ENCODE data around the gene RNF217.
A peak's percentile ranks its signal among the peaks of the same experiment; 100 is the strongest.
"Not testable (repeated sequence)": the region's sequence is repeated elsewhere in the genome, so short reads cannot be mapped to it uniquely, and the experiment has no call there.

Gene RNF217

DNA sequence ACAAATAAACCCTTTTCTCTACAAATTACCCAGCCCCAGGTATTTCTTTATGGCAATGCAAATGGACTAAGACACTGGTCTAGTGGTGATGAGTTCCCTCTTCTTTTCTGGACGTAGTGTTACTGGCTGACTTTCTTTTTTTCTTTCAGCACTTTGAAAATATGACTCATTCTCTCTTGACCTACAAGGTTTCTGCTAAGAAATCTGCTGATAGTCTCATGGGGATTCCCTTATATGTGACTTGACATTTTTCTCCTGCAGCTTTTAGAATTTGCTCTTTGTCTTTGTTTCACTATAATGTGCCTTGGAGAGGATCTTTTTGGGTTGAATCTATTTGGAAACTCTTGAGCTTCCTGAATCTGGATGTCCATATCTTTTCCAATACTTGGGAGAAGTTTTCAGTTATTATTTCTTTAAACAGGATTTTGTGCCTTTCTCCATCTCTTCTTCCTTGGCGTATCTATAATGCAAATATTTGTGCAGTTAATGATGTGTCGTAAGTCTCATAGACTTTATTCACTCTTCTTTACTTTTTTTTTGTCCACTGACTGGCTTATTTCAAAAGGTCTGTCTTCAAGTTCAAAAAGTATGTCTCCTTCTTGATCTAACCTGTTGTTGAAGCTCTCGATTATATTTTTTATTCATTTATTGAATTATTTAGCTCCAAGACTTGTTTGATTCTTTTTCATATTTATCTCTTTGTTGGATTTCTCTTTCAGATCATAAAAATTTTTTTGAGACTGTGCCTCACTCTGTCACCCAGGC is 149.2 kb downstream of the RNF217 start:
- no peak overlapping the region for H3K4me3 ChIP-seq (ENCODE audit: low read depth, low read length)
- no peak for DNase-seq (ENCODE audit: low read depth)

DNA sequence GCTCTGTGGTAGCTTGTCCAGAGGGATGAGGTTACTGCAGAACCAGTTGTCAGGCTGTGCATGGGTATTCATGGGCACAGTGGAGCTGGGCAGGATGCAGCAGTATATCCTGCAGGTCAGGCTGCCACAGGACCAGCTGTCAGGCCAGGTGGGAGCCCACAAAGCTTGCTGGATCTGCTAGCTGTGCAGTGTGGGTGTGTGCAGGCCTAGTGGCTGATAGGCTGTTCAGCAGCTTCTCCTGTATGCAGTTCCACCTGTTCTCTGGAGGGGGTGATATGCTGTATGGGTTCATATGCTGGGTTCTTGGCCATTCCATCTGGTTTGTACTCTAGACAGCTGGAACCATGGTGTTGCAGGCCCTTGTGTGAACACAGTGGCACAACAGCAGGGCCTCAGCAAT is 150.7 kb downstream of the RNF217 start:
- DNase-seq (ENCODE audit: low read depth) = no peak
- H3K4me3 ChIP-seq (ENCODE audit: low read depth, low read length) = no peak overlapping the region

DNA sequence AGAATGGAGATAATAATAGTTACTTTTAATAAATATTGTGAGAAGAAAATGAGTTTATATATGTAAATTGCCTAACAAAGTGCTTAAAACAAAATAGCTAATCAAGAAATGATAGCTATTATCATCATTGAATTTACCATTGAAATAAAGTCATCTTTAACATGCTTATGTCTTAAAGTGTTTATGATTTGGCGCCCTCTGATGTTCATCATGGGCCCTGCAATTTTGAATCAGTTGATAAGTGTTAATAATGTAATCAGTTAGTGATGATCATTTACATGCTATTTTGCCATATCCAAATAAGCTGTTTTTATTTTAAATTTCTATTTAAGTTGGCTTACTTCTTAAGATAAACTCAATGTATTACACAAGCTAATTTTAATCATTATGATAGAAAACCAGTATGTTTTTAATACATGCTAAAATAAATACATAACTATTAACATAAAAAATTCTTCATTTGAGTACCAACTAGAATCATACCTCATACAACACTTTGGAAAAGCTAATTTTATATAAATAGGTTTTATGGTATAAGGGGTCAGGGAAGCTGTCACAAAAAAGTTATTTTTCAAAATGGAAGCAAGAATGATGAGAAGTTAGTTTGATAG is 152.1 kb downstream of the RNF217 start:
- H3K4me3 ChIP-seq (ENCODE audit: low read depth, low read length) = no peak overlapping the region
- no peak for DNase-seq (ENCODE audit: low read depth)

DNA sequence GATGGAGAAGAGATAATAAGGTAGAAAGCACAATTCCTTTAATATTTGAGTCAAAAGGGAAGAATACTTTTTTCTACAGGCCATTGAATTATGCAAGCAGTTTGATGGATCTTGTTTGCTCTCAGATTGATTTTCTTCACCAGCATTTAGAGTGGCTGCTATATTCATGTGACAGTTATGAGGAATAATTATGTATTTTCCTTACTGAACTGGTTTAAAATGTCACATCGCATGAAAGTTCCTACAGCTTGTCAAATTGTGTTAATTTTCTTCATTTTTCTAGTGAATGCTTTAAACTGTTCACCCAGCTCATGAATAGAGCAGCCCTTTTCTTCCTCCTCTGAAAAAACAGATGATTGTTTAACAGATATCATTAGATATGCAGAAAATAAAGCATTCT is 153.9 kb downstream of the RNF217 start:
- DNase-seq (ENCODE audit: low read depth) = no peak
- H3K4me3 ChIP-seq (ENCODE audit: low read depth, low read length) = no peak overlapping the region

DNA sequence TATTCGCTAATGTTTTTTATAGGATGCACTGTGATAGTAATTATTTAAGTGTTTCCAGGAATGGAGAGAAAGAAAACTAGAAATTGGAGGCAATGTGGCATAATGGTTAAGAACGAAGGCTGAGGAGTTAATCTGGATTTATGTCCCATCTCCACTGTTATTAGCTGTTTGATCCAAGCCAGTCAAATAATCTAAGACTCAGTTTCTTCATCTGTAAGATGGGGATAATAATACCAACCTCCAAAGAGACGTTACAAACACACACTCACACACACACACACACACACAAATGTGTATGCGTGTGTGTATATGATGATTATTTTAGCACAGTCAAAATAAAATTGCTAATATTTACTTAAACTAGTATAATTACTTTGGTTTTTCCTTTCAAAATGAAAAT is 154.5 kb downstream of the RNF217 start:
- no peak overlapping the region for H3K4me3 ChIP-seq (ENCODE audit: low read depth, low read length)
- DNase-seq (ENCODE audit: low read depth) = no peak

DNA sequence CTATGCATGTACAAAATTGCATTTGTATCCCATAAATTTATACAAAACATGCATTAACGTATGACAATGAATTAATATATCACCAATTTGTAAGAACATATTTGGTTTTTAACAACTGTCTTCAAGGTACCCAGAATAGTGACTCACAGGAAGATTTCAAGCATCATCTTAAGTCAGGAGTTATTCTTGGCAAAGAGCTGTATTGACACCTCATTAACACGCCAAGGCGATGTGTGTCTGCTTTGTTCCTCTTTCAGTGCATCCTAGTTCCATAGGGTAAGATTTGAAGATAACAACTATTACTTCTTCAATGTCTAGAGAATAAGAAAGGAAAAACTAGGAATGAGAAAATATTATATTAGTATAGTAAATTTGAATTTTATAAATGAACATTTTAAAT is 155.6 kb downstream of the RNF217 start:
- DNase-seq (ENCODE audit: low read depth) = peak; percentile 48
- no peak overlapping the region for H3K4me3 ChIP-seq (ENCODE audit: low read depth, low read length)

DNA sequence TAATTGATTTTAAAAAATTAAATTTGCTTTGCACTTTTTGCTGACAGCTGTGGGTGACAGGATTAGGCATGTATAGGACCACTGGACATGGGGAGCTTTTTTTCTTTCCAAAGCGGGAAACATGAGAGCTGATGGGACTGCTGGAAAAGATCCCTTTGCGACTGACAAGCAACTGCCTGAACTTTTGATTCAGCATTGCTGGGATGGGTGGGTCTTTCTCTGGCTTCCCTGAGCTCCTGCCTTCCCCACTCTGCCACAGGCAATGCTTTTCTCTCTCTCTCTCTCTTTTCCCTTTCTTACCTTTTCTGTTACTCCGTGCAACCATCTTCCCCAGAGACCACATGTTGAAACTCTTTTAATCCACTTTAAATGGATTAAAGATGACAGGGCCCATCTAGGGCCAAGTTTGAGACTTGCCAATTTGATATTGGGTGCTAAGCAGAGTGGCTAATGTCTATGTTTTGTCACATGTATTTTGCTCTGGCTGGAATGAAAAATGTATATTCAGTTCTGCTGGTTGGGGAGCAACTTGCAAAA is 157.9 kb downstream of the RNF217 start:
- no peak overlapping the region for H3K4me3 ChIP-seq (ENCODE audit: low read depth, low read length)
- no peak for DNase-seq (ENCODE audit: low read depth)

DNA sequence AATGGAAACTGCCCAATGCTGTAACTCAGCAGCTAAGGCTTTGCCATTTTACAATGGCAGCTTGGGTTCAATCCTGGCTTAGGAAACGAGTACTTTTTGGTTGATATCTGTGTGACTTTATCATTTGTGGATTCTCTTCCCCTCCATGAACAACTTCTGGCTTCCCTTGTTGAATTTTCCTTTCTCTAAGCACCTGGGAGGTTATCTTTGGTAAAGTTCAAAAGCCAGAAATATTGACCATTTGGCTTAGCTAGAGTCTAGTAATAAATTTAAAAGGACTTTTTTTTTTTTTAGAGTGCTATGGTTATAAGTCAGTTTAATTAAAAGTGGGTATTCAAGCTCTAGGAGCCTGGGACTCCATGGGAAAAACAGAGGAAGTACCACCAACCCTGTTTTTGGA is 159.7 kb downstream of the RNF217 start:
- no peak for DNase-seq (ENCODE audit: low read depth)
- H3K4me3 ChIP-seq (ENCODE audit: low read depth, low read length) = no peak overlapping the region

DNA sequence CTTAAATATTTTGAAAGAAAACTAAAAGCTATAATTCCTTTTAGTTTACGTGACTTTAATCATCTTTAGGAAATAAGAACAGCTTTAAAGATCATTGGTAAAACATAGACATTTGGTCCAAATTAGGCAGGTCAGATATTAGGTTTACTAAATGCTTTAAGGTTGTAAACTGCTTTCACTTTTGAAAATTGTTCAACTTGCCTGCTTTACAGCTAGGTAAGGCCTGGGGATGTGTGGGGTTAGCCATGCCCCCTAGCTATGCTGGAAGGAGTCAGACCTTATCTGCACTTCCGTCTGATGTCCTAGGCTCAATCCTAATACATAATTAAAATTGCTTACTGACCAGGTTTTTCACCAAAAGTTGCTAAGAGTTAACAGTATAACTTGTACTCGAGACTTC is 160.8 kb downstream of the RNF217 start:
- no peak overlapping the region for H3K4me3 ChIP-seq (ENCODE audit: low read depth, low read length)
- DNase-seq (ENCODE audit: low read depth) = no peak

DNA sequence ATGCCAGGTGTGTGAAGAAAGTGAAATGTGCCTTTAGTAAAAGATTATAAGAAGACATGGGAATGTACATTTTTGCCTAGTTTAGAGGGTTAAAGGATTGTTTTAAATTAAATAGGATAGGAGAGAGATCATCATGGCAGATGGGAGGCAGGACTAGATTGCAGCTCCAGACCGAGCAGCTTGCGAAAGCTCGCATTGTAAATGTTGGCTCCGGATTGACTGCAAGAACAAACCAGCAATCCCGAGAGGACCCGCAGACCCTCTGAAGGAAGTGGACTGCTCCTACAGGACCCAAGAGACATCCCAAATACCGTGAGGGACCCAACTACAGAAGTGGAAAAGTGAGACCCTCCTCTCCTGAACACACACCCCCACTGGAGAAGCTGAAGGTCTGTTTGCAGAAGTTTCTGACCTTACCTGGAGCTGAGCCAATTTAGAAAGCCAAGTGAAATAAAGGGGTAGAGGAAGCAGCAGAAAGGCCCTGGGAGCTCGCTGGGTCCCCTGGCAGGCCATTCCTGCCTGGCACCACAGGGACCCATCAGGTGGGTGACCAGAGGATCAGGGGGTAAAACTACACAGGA is 161.3 kb downstream of the RNF217 start:
- DNase-seq (ENCODE audit: low read depth) = no peak
- no peak overlapping the region for H3K4me3 ChIP-seq (ENCODE audit: low read depth, low read length)

DNA sequence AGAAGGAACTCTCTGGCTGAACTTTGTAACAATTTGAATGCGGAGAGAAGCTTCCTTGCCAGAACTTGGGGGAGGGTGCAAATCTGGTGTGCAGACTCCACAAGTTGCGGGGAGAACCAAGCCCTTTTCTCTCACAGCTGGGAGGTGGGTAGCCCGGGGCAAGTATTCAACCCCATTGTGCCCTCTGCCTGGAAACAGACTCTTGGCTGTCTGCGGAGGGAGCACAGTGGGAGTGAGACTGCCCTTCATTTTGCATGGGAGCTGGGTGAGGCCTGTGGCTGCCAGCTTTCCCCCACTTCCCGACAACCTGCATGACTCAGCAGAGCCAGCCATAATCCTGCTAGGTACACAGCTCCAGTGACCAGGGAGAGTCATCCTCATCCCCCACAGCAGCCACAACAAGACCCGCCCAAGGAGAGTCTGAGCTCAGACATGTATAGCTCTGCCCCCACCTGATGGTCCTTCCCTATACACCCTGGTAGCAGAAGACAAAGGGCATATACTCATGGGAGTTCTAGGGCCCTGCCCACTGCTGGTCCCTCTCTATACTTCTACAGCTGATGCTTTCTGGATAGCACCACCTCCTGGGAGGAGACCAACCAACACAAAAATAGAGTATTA is 161.9 kb downstream of the RNF217 start:
- no peak overlapping the region for H3K4me3 ChIP-seq (ENCODE audit: low read depth, low read length)
- no peak for DNase-seq (ENCODE audit: low read depth)

DNA sequence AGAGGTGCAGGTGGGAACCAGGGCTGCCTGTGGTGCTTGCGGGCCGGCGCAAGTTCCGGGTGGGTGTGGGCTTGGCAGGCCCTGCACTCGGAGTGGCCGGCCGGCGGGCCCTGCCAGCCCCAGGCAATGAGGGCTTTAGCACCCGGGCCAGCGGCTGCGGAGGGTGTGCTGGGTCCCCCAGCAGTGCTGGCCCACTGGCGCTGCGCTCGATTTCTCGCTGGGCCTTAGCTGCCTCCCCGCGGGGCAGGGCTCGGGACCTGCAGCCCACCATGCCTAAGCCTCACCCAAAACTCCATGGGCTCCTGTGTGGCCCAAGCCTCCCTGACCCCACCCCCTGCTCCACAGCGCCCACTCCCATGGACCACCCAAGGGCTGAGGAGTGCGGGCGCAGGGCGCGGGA is 163.6 kb downstream of the RNF217 start:
- not testable (repeated sequence) for DNase-seq (ENCODE audit: low read depth); H3K4me3 ChIP-seq (ENCODE audit: low read depth, low read length)

DNA sequence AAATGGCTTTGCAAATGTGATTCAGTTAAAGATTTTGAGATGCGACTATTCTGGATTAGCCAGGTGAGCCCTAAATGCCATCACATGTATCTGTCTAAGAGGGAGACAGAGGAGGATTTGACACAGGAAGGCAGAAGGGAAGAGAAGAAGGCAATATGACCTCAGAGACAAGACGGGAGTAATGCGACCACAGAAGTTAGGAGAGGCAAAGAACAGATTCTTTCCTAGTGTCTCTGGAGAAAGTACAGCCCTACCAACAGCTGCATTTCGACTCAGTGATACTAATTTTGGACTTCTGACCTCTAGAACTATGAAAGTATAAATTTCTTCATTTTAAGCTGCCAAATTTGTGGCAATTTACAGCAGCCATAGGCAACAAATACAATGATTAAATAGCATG is 167.1 kb downstream of the RNF217 start:
- DNase-seq (ENCODE audit: low read depth) = no peak
- H3K4me3 ChIP-seq (ENCODE audit: low read depth, low read length) = no peak overlapping the region

DNA sequence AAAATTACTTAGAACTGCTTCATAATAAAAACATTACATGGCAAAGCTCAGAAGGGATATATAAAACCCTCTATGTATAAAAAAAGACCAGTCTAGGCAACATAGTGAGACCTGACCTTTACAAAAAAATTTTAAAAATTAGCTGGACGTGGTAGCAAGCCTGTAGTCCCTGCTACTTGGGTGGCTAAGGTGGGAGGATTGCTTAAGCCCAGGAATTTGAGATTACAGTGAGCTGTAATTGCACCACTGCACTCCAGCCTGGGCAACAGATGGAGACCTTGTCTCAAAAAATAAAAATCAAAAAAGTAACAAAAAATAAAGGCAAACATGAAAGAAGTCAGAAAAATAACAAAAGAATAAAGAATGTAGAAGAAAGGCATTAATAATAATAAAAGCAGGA is 169.8 kb downstream of the RNF217 start:
- H3K4me3 ChIP-seq (ENCODE audit: low read depth, low read length) = no peak overlapping the region
- DNase-seq (ENCODE audit: low read depth) = no peak

DNA sequence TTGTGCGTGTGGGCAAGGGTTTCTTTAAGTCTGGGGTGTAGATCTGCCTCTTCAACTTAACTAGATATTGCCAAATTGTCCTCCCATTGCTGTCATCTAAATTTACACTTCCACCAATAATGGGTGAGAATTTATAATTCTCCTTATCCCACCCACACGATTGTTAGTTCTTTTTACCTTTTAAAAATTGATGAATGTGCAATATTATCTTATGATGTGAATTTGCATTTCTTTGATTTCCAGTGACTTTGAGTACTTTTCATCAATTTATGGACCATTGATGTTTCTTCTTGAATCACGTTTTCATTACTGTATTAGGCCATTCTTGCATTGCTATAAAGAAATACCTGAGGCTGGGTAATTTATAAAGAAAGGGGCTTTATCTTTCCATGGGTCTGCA is 174.1 kb downstream of the RNF217 start:
- H3K4me3 ChIP-seq (ENCODE audit: low read depth, low read length) = no peak overlapping the region
- no peak for DNase-seq (ENCODE audit: low read depth)

DNA sequence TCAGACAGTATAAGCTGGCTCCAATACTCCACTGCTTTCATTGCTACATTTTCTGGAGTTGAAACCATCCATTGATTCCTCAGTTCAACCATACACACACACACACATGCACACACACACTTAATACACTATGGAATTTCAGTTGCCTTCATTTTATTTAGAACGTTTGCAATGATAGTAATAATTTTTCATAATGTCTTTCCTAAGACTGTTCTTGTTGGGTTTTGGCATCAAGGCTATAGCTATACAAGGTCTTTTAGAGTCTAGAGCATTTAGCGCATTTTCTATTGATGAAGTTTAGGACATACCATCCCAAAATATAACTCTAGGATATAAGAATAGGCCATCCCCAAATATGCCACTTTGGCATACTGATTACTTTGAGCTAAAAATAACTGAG is 175.8 kb downstream of the RNF217 start:
- DNase-seq (ENCODE audit: low read depth) = no peak
- H3K4me3 ChIP-seq (ENCODE audit: low read depth, low read length) = no peak overlapping the region

DNA sequence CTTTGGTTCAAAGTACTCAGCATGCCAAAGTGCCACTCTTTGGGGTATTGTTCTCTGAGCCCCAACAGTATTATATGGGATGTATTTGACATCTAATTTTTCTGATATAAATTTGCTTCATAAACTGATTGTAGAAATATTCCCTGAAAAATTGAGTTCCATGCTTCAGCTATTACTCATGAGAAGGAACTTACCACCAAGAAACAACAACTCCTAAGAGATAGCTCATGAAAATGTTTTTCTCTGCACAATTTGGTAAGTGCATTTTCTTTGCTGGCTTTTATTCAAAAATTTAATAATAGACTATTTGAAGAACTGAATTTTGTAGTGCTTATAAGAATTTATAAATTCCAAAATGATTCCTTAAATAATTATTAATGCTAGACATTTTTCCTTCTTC is 178.6 kb downstream of the RNF217 start:
- DNase-seq (ENCODE audit: low read depth) = no peak

More for the DNA sequence above, 178.6 kb downstream of the RNF217 start:
- no peak overlapping the region for H3K4me3 ChIP-seq (ENCODE audit: low read depth, low read length)

All from skeletal muscle cell (primary cell).